GM18907 (cell line): Measurements from ENCODE around the gene SLC10A3.

Source experiments
- ATAC-seq: cut with Tn5 transposase; IDR thresholded peaks from one replicate; pipeline ENCODE4 v1.9.1; 2021; ENCODE audit warnings: mild to moderate bottlenecking, moderate library complexity; ENCODE audit not compliant: unreplicated experiment

Gene SLC10A3

GRCh38 chrX:154466036-154466435, 24.4 kb downstream of the SLC10A3 start:
- ATAC-seq = no peak

DNA sequence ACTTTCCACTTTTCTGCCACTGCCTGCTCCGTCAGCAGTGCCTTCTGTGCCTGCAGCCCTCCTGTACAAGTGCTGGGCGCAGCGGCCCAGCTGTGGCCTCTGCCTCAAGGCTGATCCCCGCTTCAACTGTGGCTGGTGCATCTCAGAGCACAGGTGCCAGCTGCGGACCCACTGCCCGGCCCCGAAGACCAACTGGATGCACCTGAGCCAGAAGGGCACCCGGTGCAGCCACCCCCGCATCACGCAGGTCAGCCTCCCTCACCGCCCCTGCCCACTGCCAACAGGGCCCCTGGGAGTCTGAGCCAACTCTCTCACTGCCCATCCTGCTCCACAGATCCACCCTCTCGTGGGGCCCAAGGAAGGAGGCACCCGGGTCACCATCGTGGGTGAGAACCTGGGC, 24.8 kb downstream of the SLC10A3 start:
- no peak for ATAC-seq

GRCh38 chrX:154464806-154465365, 25.5 kb downstream of the SLC10A3 start:
- no peak for ATAC-seq

DNA sequence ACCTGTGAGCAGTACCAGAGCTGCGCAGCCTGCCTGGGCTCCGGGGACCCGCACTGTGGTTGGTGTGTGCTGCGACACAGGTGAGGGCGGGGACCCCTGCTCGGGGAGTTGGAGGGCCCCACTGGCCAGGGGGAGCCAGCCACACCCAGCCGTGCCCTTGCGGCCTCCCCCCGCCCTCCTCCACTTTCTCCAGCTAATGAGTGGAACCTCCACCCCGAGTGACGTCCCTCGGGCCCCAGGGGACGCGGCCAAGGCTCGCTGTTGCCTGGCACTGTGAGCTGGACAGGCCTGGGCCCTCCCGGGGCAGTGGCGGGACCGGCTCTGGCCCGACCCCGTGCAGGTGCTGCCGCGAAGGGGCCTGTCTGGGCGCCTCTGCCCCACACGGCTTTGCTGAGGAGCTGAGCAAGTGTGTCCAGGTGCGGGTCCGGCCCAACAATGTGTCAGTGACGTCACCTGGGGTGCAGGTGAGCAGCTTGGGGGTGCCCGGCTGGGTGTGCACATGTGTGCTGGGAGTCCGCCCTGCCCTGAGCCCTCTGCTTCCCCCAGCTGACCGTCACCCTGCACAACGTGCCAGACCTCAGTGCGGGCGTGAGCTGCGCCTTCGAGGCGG, 26.7 kb downstream of the SLC10A3 start:
- ATAC-seq = no peak

- ATAC-seq = no peak
Observed at GRCh38 chrX:154462396-154462795, 28.0 kb downstream of the SLC10A3 start.

DNA sequence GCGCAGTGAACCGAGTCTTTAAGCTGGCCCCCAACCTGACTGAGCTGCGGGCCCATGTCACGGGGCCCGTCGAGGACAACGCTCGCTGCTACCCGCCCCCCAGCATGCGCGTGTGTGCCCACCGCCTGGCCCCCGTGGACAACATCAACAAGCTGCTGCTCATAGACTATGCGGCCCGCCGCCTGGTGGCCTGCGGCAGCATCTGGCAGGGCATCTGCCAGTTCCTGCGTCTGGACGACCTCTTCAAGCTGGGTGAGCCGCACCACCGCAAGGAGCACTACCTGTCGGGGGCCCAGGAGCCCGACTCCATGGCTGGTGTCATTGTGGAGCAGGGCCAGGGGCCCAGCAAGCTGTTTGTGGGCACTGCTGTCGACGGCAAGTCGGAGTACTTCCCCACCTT, 30.1 kb downstream of the SLC10A3 start:
- ATAC-seq = no peak

GRCh38 chrX:154459832-154460231, 30.6 kb downstream of the SLC10A3 start:
- no peak for ATAC-seq

- ATAC-seq = no peak
Observed at GRCh38 chrX:154458954-154459778, 31.3 kb downstream of the SLC10A3 start.

- peak; percentile 57 for ATAC-seq
Observed at GRCh38 chrX:154458116-154458953, 32.1 kb downstream of the SLC10A3 start, which contains the start of gene PLXNA3. Gene PLXNA3 (plus strand): TSS chrX:154458281. CDS start chrX:154460184, 1,903 bp downstream.

DNA sequence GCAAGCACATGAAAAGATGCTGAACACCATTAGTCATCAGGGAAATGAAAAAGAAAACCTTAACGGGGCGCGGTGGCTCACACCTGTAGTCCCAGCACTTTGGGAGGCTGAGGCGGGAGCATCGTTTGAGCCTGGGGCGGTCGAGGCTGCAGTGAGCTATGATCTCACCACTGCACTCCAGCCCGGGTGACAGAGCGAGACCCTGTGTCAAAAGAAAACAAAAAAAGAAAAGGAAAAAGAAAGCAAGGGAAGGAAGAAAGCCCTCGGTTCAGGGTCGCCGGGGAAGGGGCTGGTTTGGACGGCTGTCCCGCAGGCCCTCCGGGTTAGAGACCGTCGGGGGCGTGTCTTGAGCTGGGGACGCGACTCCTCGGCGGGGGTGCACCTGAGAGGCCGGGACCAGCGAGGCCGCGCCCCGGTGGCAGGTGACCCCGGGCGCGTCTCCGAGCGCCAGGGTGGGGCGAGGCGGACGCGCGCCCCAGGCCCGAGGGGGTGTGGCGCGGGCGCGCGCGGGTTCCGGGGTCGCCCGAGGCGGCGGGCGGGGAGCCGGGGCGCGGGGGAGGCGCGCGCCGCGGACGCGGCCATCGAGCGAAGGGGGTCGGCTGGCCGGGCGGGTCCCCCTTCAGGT, 32.8 kb downstream of the SLC10A3 start:
- peak; percentile 39 for ATAC-seq

GRCh38 chrX:154452823-154453222, 37.6 kb downstream of the SLC10A3 start:
- ATAC-seq = no peak

GRCh38 chrX:154450312-154450711, 40.1 kb downstream of the SLC10A3 start:
- no peak for ATAC-seq

GRCh38 chrX:154449618-154450017, 40.8 kb downstream of the SLC10A3 start:
- ATAC-seq = no peak

- no peak for ATAC-seq
Observed at GRCh38 chrX:154448484-154448883, 41.9 kb downstream of the SLC10A3 start.

- ATAC-seq = no peak
Observed at GRCh38 chrX:154446430-154446829, 44.0 kb downstream of the SLC10A3 start.

DNA sequence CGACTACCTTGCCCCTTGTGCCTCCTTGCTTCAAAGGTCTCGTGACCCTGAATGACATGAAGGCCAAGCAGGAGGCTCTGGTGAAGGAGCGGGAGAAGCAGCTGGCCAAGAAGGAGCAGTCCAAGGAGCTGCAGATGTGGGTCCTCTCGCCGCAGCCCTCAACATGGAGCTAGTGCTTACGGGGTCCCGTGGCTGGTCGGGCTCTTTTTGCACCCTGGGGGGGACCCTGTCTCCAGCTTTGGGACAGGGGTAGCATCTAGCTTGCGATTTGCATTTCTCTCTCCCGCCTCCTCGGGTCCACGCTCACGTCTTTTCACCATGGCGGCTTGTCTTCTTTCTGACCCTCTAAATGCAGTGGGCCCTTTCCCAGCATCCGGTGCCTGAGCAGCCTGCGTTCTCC, 44.7 kb downstream of the SLC10A3 start:
- no peak for ATAC-seq

DNA sequence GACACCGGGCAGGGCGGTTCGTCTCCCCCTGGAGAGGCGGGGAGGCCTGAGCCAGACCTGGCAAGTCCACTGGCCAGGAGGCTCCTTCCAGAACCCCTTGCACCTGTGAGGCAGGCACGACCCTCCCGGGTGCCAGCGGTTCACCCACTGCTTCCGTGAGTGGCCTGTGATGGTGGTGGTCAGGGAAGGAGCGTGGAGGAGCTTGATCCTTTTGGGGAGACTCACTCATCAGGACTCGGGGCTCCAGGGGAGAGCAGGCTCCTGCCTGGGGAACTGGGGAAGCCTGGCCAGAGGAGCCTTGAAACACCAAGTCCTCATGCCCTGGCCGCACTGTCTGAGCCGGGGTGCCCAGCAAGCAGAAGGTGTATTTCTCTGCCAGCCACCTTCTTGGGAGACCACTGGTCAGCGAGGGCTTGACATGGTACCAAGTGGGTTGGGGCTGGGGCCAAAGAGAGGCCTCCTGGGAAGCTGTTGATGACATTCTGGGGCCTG, 45.6 kb downstream of the SLC10A3 start:
- no peak for ATAC-seq

GRCh38 chrX:154443992-154444754, 46.3 kb downstream of the SLC10A3 start, which contains the start of gene FAM50A:
Gene FAM50A (plus strand): TSS chrX:154444141. CDS start chrX:154444236, 95 bp downstream.
- ATAC-seq = peak; percentile 57

DNA sequence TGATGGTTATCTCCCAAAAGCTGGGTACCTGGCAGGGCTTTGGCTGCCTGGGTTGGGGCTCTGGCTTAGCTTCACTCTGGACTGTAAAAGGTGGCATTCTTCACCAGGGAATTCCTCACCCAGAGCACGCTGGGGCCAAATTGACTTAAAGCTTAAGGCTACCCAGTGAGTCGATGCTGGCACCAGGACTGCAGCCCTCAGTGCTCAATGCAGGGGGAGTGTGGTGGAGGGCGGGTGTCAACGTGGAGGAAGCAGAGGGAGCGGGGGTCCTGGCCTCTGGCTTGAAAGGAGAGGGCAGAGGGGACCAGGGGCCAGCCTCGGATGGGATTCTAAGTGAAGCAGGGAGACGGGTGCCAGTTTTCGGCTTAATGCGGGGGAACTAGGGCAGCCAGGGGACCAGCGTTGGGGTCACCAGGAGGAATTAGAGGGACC, 46.9 kb downstream of the SLC10A3 start:
- ATAC-seq = no peak
